GM21786 (cell line): ENCODE results near the gene EVI5L.
A peak's percentile ranks its signal among the peaks of the same experiment; 100 is the strongest.

Experiments
- ATAC-seq: cut with Tn5 transposase; IDR thresholded peaks from one replicate; pipeline ENCODE4 v1.9.1; 2021; ENCODE audit not compliant: unreplicated experiment

EVI5L gene

DNA sequence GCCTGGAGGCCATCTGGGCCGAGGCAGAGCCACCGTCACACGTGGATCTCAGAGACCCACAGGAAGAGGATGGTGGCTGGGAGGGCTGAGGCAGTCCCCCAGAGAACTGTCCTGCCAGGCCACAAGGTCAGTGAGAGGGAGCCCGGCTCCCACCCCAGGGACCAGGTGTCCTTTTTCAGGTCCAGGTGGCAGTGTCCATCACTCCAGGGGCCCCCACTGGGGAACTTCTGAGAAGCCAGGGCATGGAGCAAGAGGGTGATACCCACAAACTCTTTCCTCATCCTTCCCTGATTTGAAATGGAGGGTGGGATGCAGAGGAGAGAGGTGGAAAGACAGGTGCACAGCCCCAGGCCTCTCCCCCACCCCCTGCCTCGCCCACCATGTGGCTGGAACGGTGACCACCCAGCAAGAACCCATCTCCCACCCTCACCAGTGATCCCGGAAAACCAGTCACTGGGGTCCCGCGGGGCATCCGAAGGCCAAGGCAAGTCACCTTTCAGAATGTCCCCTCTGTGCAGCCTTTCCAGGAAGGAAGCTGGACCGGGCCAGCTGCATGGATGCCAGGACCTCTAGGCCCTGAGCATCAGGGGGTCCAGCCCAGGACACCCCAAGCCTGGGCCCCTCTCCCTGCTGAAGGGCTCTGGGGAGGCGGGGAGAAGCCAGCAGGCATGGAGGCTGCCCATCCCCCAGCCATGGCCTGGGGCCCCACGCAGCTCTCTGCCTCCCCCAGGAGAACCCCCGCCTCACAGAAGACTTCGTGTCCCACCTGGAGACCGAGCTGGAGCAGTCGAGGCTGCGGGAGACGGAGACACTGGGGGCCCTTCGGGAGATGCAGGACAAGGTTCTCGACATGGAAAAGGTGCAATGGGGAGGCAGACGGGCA lies 30.1 kb downstream of the EVI5L start:
- no peak for ATAC-seq

- ATAC-seq, result no peak
These were observed 30.9 kb downstream of the EVI5L start for GRCh38 chr19:7860714-7861618.

DNA sequence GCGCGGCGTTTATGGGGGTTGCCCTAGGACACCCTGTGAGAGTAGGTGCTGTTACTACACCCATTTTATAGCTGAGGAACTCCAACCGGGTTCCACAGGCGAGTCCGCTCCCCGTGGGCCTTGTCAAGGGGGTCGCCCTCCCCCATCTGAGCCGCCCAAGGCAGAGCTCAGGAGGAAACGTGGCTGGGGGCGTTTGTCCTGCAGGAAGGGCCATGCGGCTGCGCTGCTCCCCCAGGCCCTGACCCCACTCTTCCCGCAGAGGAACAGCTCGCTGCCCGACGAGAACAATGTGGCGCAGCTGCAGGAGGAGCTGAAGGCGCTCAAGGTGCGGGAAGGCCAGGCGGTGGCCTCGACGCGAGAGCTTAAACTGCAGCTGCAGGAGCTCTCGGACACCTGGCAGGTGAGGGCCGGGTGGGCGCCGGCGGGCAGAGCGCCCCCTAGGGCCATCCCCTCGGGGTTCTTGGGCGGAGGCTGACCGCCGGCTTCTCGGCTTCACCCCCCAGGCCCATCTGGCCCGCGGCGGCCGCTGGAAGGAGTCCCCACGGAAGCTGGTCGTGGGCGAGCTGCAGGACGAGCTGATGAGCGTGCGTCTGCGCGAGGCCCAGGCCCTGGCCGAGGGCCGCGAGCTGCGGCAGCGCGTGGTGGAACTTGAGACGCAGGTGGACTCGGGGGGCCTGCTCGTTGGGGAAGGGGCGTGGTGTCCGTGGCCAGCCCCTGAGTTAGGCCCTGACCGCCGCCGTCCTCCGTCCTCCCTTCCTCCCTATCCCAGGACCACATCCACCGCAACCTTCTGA lies 31.8 kb downstream of the EVI5L start:
- no peak for ATAC-seq

DNA sequence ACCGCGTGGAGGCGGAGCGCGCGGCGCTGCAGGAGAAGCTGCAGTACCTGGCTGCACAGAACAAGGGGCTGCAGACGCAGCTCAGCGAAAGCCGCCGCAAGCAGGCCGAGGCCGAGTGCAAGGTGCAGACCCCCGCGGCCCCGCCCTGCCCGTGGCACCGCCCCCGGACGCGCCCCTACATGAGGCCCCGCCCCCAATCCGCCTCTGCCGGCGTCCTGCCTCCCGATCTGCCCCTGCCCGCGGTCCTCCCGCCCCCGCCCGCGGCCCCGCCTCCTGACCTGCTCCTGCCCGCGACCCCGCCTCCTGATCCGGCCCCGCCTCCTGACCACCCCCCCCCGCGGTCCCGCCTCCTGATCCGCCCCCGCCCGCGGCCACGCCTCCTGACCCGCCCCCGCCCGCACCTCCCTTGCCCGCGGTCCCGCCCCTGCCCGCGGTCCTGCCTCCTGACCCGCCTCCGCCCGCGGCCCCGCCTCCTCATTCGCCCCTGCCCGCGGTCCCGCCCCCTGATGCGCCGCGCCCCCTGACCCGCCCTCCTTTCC lies 32.5 kb downstream of the EVI5L start:
- no peak for ATAC-seq

- no peak for ATAC-seq
These were observed 33.3 kb downstream of the EVI5L start for GRCh38 chr19:7863157-7863970.

DNA sequence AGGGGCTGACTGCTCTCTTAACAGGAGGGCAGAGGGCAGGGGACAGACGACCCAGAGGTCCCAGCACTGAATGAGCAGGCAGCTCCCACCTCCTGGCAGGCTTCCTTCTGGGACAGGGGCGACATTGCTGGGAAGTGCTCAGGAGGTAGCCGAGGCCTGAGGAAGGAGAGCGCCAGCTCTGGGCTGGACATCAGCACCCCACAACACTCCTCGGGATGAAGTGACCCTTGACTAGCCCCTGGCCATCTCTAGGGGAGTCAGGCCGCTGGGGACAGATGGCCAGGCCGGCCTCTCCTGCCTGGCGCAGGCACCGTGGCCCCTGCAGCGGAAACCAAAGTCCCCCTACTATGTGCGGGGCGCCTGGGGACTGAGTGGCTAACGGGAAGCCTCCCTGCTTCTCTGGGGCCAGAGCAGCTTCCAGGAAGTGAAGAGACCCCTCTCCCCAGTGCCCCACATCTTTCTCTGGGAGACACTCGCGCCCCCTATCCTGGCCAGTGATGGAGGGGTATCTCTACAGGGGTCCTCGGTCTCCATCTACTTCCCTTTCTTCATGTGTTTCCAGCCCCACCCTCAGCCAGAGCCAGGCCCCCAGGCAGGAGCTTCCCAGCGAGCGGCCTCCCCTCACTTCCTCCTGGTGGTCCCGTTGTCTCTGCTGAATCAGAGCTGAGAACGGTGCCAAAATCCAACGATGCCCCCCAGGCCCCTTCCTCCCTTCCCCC lies 34.1 kb downstream of the EVI5L start:
- ATAC-seq, result no peak

GRCh38 chr19:7864690-7865074 lies 34.7 kb downstream of the EVI5L start:
- ATAC-seq, result no peak

- no peak for ATAC-seq
These were observed 35.4 kb downstream of the EVI5L start for GRCh38 chr19:7865262-7865911.

DNA sequence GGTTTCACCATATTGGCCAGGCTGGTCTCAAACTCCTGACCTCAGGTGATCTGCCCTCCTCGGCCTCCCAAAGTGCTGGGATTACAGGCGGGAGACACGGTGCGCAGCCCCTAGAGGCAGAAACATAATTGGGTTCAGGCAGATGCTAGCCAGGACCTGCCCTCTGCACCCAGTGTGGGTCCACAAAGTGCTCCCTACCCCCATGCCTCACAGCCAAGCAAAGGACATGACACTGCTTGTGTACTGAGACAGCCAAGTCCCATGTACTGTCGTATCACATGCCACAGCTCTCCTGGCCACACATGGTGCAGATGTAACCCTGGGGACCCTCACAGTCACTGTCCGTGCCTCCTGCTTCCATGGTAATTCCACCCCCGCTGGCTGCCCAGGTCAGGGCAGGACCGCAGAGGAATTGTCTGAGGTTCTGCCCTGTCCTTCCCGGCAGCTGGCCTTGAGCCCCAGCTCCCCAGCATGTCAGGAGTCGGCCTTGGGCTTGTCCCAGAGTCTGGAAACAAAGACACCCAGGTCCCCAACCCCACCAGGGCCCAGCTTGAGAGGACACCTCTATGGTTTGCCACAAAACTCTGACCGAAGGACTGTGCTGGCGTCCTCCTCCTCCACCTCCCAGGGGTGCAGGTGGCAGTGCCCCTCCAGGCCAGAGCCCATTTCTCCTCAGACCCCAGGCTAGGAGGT lies 36.5 kb downstream of the EVI5L start:
- ATAC-seq, result no peak

DNA sequence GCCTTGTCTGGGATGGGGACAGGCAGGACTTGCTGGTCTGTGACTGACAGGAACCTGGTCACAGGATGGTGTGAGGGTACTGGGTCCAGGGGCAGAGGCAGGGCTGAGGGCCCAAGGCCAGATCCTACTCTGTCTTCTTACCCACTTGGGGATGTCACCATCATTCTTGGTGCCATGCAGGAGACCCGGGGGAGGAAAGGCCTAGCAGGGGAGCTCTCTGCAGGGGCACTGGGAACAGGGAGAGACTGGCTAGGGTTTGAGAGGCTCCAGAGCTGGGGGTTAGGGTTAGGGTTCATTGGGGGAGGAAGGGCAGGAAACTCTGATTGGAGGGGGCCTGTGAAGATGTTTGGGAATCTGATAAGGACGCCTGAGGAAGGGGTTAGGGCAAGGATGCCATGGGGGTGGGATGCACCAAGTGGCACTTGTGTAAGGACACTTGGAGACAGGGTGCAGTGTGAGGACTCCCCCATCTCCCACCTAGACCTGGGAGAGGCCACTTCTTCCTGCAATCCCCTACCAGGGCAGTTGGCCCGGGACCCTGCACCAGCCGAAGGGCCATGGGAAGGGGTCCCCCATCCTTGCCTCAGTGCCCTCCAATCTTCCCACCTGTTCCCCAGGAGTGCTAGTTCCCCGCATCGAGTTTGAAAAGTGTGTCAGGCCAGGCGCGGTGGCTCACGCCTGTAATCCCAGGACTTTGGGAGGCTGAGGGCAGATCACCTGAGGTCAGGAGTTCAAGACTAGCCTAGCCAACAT lies 37.2 kb downstream of the EVI5L start:
- no peak for ATAC-seq

DNA sequence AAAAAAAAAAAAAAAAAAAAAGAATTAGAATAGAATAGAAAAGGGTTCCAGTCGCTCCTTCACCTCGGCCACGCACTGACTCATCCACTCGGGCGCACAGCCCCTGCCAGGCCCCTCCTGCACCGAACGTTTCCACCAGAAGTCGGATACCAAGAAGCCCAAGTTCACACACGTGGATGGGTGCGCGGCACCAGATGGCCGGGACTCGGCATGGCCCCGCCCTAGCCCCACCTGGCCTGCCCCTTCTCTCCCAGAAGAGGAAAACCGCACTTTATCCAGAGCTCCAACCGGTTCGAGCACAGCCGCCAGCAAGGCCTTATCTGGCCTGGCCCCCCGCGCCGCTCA lies 38.3 kb downstream of the EVI5L start:
- no peak for ATAC-seq

GRCh38 chr19:7868671-7869452 lies 38.8 kb downstream of the EVI5L start:
- peak; percentile 44 for ATAC-seq

GRCh38 chr19:7869453-7869909 lies 39.5 kb downstream of the EVI5L start:
- peak; percentile 51 for ATAC-seq

DNA sequence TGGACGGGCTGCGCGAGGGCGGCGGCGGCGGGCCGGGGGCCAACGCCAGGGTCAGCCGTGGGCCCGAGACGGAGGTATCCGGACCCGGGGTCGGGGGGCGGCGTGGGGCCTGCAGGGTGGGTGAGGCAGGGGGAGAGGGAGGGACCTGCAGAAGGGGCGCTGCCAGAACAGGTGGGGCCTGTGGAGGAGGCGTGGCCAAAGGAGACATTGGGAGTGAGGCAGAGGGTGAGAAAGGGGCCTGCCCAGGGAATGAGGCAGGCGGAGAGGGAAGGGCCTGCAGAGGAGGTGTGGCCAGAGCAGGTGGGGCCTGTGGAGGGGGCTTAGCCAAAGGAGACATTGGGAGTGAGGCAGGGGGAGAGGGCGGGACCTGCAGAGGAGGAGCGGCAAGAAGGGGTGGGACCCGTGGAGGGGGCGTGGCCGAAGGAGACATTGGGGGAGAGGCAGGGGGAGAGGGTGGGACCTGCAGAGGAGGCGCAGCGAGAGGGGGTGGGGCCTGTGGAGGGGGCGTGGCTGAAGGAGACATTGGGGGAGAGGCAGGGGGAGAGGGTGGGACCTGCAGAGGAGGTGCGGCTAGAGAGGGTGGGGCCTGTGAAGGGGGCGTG lies 40.0 kb downstream of the EVI5L start:
- no peak for ATAC-seq

GRCh38 chr19:7870571-7871436 lies 40.8 kb downstream of the EVI5L start:
- ATAC-seq, result no peak
